ENCODE measurements around the gene ZMYND11. TPM values are rescaled to one million over a fixed set of nuclear protein-coding genes. Genes with fewer than 3 reads are reported as not detected.
"Not testable (repeated sequence)": the region's sequence is repeated elsewhere in the genome, so short reads cannot be mapped to it uniquely, and the experiment has no call there.

Gene ZMYND11
- total and polyA plus RNA-seq, 5 donors from 2014 or later = 24.8 to 44.2 (median 31.8) TPM

DNA sequence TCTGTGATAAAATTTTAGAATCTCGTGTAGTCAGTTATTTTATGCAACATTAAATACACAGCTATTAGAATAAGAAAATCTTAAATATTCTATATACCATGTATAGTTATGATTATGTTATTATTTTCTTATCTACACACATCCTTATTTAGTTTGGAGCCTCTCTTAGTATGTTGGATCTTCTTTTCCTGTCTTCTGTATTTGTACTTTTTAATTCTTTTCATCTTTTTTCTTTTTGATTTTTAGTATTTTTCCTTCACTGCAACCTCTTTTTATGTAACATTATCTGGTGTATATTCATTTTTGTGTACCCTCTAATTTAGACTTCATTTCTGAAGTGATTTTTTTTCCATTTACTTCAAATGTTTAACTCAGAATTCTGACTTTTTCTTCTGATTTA lies 48.9 kb downstream of the ZMYND11 start:
- Histone ChIP-seq H3K9me3 (ENCODE audit: control insufficient read depth in 2 of 2, low read length in 2 of 2) (peaks cover 0 to 2% of the 10 kb centered on the region in 2 experiments), H3K4me1 (ENCODE audit: control insufficient read depth, insufficient read depth, low read length, poor library complexity, severe bottlenecking) (peaks cover 10% of the 10 kb centered on the region), H3K27ac (ENCODE audit: insufficient read depth, low read length, poor library complexity, severe bottlenecking) (no peak overlapping the region), H3K27me3 (ENCODE audit: control insufficient read depth, insufficient read depth, low read length) (no peaks in the 10 kb centered on the region), H3K36me3 (ENCODE audit: control insufficient read depth, insufficient read depth, low read length) (peaks cover 29% of the 10 kb centered on the region), H3K4me3 (ENCODE audit: low read depth, low read length) (no peak overlapping the region)
- Mint-ChIP-seq H3K27ac (peak overlapping the region in 1 of 3 donors; percentile 61), H3K36me3 (peaks cover 41% of the 10 kb centered on the region), H3K4me3 (no peak overlapping the region), H3K27me3 (no peaks in the 10 kb centered on the region), H3K4me1 (peaks cover 18 to 22% (median 19%) of the 10 kb centered on the region in 4 donors), H3K9me3 (peaks cover 0 to 13% (median 1%) of the 10 kb centered on the region in 7 donors)
- no peak for ATAC-seq (ENCODE audit: low read depth in 2 of 2)
- no peak for DNase-seq

DNA sequence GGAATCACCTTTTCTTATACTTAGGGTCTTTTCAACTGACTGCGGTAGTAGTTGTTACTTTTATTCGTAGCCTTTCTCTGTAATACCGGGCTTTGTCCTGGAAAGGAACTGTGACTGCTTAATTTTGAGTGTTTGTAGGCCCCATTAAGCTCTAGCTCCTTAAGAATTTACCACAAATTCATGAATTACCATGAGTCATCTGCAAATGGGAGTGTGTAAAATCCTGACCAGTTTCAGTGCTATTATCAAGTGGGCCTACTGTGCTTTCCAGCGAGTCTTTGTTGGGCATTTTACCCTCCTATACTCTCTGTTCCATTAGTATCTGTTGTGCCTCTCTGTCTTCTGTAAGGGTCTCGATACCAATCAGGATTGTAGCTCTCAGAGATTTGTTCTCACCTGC lies 49.7 kb downstream of the ZMYND11 start:
- Mint-ChIP-seq H3K27me3 (no peaks in the 10 kb centered on the region), H3K27ac (peak overlapping the region in 1 of 3 donors; percentile 17), H3K36me3 (peaks cover 38% of the 10 kb centered on the region), H3K9me3 (peaks cover 0 to 13% (median 1%) of the 10 kb centered on the region in 7 donors), H3K4me3 (no peak overlapping the region), H3K4me1 (peaks cover 18 to 22% (median 19%) of the 10 kb centered on the region in 4 donors)
- Histone ChIP-seq H3K4me3 (ENCODE audit: low read depth, low read length) (no peak overlapping the region), H3K27ac (ENCODE audit: insufficient read depth, low read length, poor library complexity, severe bottlenecking) (no peak overlapping the region), H3K9me3 (ENCODE audit: control insufficient read depth in 2 of 2, low read length in 2 of 2) (peaks cover 0 to 2% of the 10 kb centered on the region in 2 experiments), H3K27me3 (ENCODE audit: control insufficient read depth, insufficient read depth, low read length) (no peaks in the 10 kb centered on the region), H3K36me3 (ENCODE audit: control insufficient read depth, insufficient read depth, low read length) (peaks cover 29% of the 10 kb centered on the region), H3K4me1 (ENCODE audit: control insufficient read depth, insufficient read depth, low read length, poor library complexity, severe bottlenecking) (peaks cover 10% of the 10 kb centered on the region)
- DNase-seq (no peak), ATAC-seq (ENCODE audit: low read depth in 2 of 2) (no peak)

GRCh38 chr10:185571-185970 lies 50.3 kb downstream of the ZMYND11 start:
- Mint-ChIP-seq H3K4me1 (peaks cover 18 to 25% (median 20%) of the 10 kb centered on the region in 4 donors), H3K9me3 (peaks cover 0 to 13% (median 1%) of the 10 kb centered on the region in 7 donors), H3K36me3 (peaks cover 42% of the 10 kb centered on the region)
- H3K4me1 ChIP-seq (ENCODE audit: control insufficient read depth, insufficient read depth, low read length, poor library complexity, severe bottlenecking) = peaks cover 10% of the 10 kb centered on the region
- not testable (repeated sequence) for H3K27me3 Mint-ChIP-seq; H3K9me3 ChIP-seq (ENCODE audit: control insufficient read depth in 2 of 2, low read length in 2 of 2); ATAC-seq (ENCODE audit: low read depth in 2 of 2); H3K27ac ChIP-seq (ENCODE audit: insufficient read depth, low read length, poor library complexity, severe bottlenecking); H3K4me3 Mint-ChIP-seq; H3K27ac Mint-ChIP-seq; DNase-seq; H3K4me3 ChIP-seq (ENCODE audit: low read depth, low read length); H3K27me3 ChIP-seq (ENCODE audit: control insufficient read depth, insufficient read depth, low read length)
- peaks cover 27% of the 10 kb centered on the region for H3K36me3 ChIP-seq (ENCODE audit: control insufficient read depth, insufficient read depth, low read length)

DNA sequence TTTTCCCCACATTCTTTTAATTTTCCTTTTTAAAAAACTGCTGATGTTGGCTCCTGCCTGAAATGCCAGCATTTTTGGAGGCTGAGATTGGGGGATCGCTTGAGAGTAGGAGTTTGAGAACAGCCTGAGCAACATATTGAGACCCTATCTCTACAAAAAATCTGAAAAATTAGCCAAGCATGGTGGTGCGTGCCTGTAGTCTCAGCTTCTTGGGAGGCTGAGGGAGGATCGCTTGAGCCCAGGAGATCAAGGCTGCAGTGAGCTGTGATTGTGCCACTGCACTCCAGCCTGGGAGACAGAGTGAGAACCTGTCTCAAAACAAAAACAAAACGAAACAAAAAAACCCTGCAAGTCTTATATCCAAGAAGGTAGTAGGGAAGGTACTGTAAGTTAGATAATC lies 51.7 kb downstream of the ZMYND11 start:
- Histone ChIP-seq H3K27me3 (ENCODE audit: control insufficient read depth, insufficient read depth, low read length) (no peaks in the 10 kb centered on the region), H3K9me3 (ENCODE audit: control insufficient read depth in 2 of 2, low read length in 2 of 2) (peaks cover 0 to 2% of the 10 kb centered on the region in 2 experiments), H3K4me1 (ENCODE audit: control insufficient read depth, insufficient read depth, low read length, poor library complexity, severe bottlenecking) (peaks cover 10% of the 10 kb centered on the region), H3K27ac (ENCODE audit: insufficient read depth, low read length, poor library complexity, severe bottlenecking) (no peak overlapping the region), H3K4me3 (ENCODE audit: low read depth, low read length) (no peak overlapping the region), H3K36me3 (ENCODE audit: control insufficient read depth, insufficient read depth, low read length) (peaks cover 28% of the 10 kb centered on the region)
- peaks cover 18 to 28% (median 19%) of the 10 kb centered on the region in 4 donors for H3K4me1 Mint-ChIP-seq
- peaks cover 0 to 13% (median 1%) of the 10 kb centered on the region in 7 donors for H3K9me3 Mint-ChIP-seq
- DNase-seq (no peak), ATAC-seq (ENCODE audit: low read depth in 2 of 2) (no peak)
- H3K36me3 Mint-ChIP-seq = peaks cover 43% of the 10 kb centered on the region
- no peak overlapping the region for H3K4me3 Mint-ChIP-seq
- peak overlapping the region in 1 of 3 donors; percentile 9 for H3K27ac Mint-ChIP-seq
- no peaks in the 10 kb centered on the region for H3K27me3 Mint-ChIP-seq

GRCh38 chr10:188546-188945 lies 53.3 kb downstream of the ZMYND11 start:
- no peak overlapping the region for H3K27ac Mint-ChIP-seq
- Histone ChIP-seq H3K27ac (ENCODE audit: insufficient read depth, low read length, poor library complexity, severe bottlenecking) (no peak overlapping the region), H3K4me3 (ENCODE audit: low read depth, low read length) (no peak overlapping the region), H3K9me3 (ENCODE audit: control insufficient read depth in 2 of 2, low read length in 2 of 2) (peaks cover 0 to 2% of the 10 kb centered on the region in 2 experiments), H3K27me3 (ENCODE audit: control insufficient read depth, insufficient read depth, low read length) (no peaks in the 10 kb centered on the region), H3K36me3 (ENCODE audit: control insufficient read depth, insufficient read depth, low read length) (peaks cover 28% of the 10 kb centered on the region), H3K4me1 (ENCODE audit: control insufficient read depth, insufficient read depth, low read length, poor library complexity, severe bottlenecking) (no peaks in the 10 kb centered on the region)
- H3K4me1 Mint-ChIP-seq = peaks cover 4 to 21% (median 8%) of the 10 kb centered on the region in 4 donors
- no peaks in the 10 kb centered on the region for H3K27me3 Mint-ChIP-seq
- H3K36me3 Mint-ChIP-seq = peaks cover 44% of the 10 kb centered on the region
- ATAC-seq (ENCODE audit: low read depth in 2 of 2) = no peak
- H3K9me3 Mint-ChIP-seq = peaks cover 0 to 9% (median 1%) of the 10 kb centered on the region in 7 donors
- no peak for DNase-seq
- no peak overlapping the region for H3K4me3 Mint-ChIP-seq

DNA sequence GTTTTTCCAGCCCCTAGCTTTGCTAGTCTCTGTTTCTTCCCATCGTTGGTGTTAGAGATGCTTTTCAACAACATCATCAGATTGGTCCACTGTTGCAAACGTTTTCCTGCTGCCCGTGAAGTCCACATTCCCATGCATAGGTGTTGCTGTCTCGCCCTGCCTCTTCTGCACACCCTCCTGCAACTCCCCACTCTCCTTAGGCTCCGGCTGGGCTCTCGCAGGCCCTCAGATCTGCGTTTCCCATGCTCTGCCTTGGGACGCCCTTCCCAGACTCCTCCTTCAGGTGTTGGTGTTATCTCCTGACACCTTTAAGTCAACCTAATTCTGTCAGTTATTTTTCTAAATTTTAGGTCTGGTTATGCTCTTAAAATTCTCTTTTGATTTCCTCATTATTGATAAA lies 55.0 kb downstream of the ZMYND11 start:
- no peaks in the 10 kb centered on the region for H3K4me1 ChIP-seq (ENCODE audit: control insufficient read depth, insufficient read depth, low read length, poor library complexity, severe bottlenecking)
- no peak overlapping the region for H3K27ac ChIP-seq (ENCODE audit: insufficient read depth, low read length, poor library complexity, severe bottlenecking)
- ATAC-seq (ENCODE audit: low read depth in 2 of 2) (no peak), DNase-seq (no peak)
- H3K36me3 Mint-ChIP-seq = peaks cover 37% of the 10 kb centered on the region
- H3K9me3 Mint-ChIP-seq = no peaks in the 10 kb centered on the region
- no peak overlapping the region for H3K27ac Mint-ChIP-seq
- H3K4me3 Mint-ChIP-seq = no peak overlapping the region
- no peaks in the 10 kb centered on the region for H3K27me3 Mint-ChIP-seq
- no peaks in the 10 kb centered on the region for H3K9me3 ChIP-seq (ENCODE audit: control insufficient read depth in 2 of 2, low read length in 2 of 2)
- H3K4me1 Mint-ChIP-seq = peaks cover 4 to 25% (median 5%) of the 10 kb centered on the region in 4 donors
- peaks cover 15% of the 10 kb centered on the region for H3K36me3 ChIP-seq (ENCODE audit: control insufficient read depth, insufficient read depth, low read length)
- no peaks in the 10 kb centered on the region for H3K27me3 ChIP-seq (ENCODE audit: control insufficient read depth, insufficient read depth, low read length)
- H3K4me3 ChIP-seq (ENCODE audit: low read depth, low read length) = no peak overlapping the region

- Mint-ChIP-seq H3K27me3 (no peaks in the 10 kb centered on the region), H3K4me1 (peaks cover 4 to 27% (median 5%) of the 10 kb centered on the region in 4 donors), H3K4me3 (no peak overlapping the region), H3K27ac (no peak overlapping the region), H3K9me3 (no peaks in the 10 kb centered on the region), H3K36me3 (peaks cover 36% of the 10 kb centered on the region)
- Histone ChIP-seq H3K4me3 (ENCODE audit: low read depth, low read length) (no peak overlapping the region), H3K9me3 (ENCODE audit: control insufficient read depth in 2 of 2, low read length in 2 of 2) (no peaks in the 10 kb centered on the region), H3K36me3 (ENCODE audit: control insufficient read depth, insufficient read depth, low read length) (peaks cover 15% of the 10 kb centered on the region), H3K27ac (ENCODE audit: insufficient read depth, low read length, poor library complexity, severe bottlenecking) (no peak overlapping the region), H3K27me3 (ENCODE audit: control insufficient read depth, insufficient read depth, low read length) (no peaks in the 10 kb centered on the region), H3K4me1 (ENCODE audit: control insufficient read depth, insufficient read depth, low read length, poor library complexity, severe bottlenecking) (no peaks in the 10 kb centered on the region)
- ATAC-seq (ENCODE audit: low read depth in 2 of 2) = no peak
- DNase-seq = no peak
These were observed 56.7 kb downstream of the ZMYND11 start for GRCh38 chr10:191703-192518.
